Measurements from ENCODE around the gene HIVEP3. TPM values are rescaled to one million over a fixed set of nuclear protein-coding genes. Genes with fewer than 3 reads are reported as not detected.

The HIVEP3 gene
- polyA plus RNA-seq, 1 of the 3 experiments (the other 2 are of a cell fraction), result 6.4 TPM

GRCh38 chr1:41682149-41682548, 236.6 kb downstream of the HIVEP3 start (continued):
- TF ChIP-seq EZH2phosphoT487 (IDR thresholded peaks at IDR 0.05; ENCODE audit: borderline replicate concordance, low read depth) (no peak), FOSL2 (IDR thresholded peaks at IDR 0.05; ENCODE audit: borderline replicate concordance, low read depth) (no peak), PBX3 (IDR thresholded peaks at IDR 0.05) (no peak), MEF2A (IDR thresholded peaks at IDR 0.05; ENCODE audit: borderline replicate concordance, low read depth) (no peak)

- no peak overlapping the region for H3K9ac ChIP-seq
- no peaks in the 10 kb centered on the region for H3K79me2 ChIP-seq (ENCODE audit: insufficient read depth)
- CTCF ChIA-PET, result interaction anchor here (0.9 to 1.5 kb wide), 3 partner anchors 11 to 107 kb away, joined by 4 to 7 read pairs (median 5); no protein-coding TSS in a partner anchor
- H4K20me1 ChIP-seq (ENCODE audit: insufficient read depth), result no peaks in the 10 kb centered on the region
- H3K4me3 ChIP-seq (ENCODE audit: low read depth in 2 of 2, low read length in 1 of 2), result no peak overlapping the region
- no peaks in the 10 kb centered on the region for H3F3A ChIP-seq (replicated peaks; ENCODE audit: insufficient read depth)
- H3K9me3 ChIP-seq, result no peaks in the 10 kb centered on the region
- no peak overlapping the region for H2AFZ ChIP-seq (ENCODE audit: low read depth)
- H3K36me3 ChIP-seq (replicated peaks in 1 of 2; ENCODE audit: control insufficient read depth in 1 of 2, insufficient read depth in 2 of 2, low read length in 1 of 2), result no peaks in the 10 kb centered on the region
- TF ChIP-seq ELF1 (IDR thresholded peaks at IDR 0.05), result no peak
- TF ChIP-seq ZBTB33 (IDR thresholded peaks at IDR 0.05; ENCODE audit: borderline replicate concordance, low read depth), result no peak
- TF ChIP-seq SIN3A (IDR thresholded peaks at IDR 0.05; ENCODE audit: borderline replicate concordance, low read depth, low read length), result no peak
- no peak for TF ChIP-seq USF1 (IDR thresholded peaks at IDR 0.05; ENCODE audit: borderline replicate concordance, low read depth)
- no peak for TF ChIP-seq SMC3 (IDR thresholded peaks at IDR 0.05; ENCODE audit: low read depth, low read length)
- TF ChIP-seq TCF12 (IDR thresholded peaks at IDR 0.05), result no peak
- TF ChIP-seq TEAD4 (IDR thresholded peaks at IDR 0.05; ENCODE audit: borderline replicate concordance, insufficient read depth), result no peak
- TF ChIP-seq GABPA (IDR thresholded peaks at IDR 0.05; ENCODE audit: low read depth), result no peak
- no peak for TF ChIP-seq NFIC (IDR thresholded peaks at IDR 0.05; ENCODE audit: borderline replicate concordance)
- TF ChIP-seq FOXJ3 (CRISPR knock-in tag; IDR thresholded peaks at IDR 0.05), result no peak
- TF ChIP-seq RCOR1 (IDR thresholded peaks at IDR 0.05; ENCODE audit: low read length), result no peak
- TF ChIP-seq FOXM1 (IDR thresholded peaks at IDR 0.05; ENCODE audit: low read depth), result no peak
- no peak for TF ChIP-seq MXI1 (IDR thresholded peaks at IDR 0.05; ENCODE audit: low read depth, low read length)
- H3K4me1 ChIP-seq (ENCODE audit: control insufficient read depth in 1 of 2, insufficient read depth in 2 of 2, low read depth in 1 of 2, low read length in 1 of 2), result peaks cover 10 to 24% of the 10 kb centered on the region in 2 experiments; a peak in 3 of 4 replicates
- H3K4me2 ChIP-seq, result no peak overlapping the region
- no peaks in the 10 kb centered on the region for H3K27me3 ChIP-seq (ENCODE audit: insufficient read depth)
- WGBS (ENCODE audit: low lambda C conversion rate), result 89% methylated on average over 10 of the region's 11 CpGs
- no peak overlapping the region for H3K27ac ChIP-seq (ENCODE audit: low read depth in 2 of 2, low read length in 1 of 2)
- H3K9me2 ChIP-seq, result no peaks in the 10 kb centered on the region
- DNase-seq, result no peak
- POLR2A ChIA-PET, result interaction anchor here (0.9 to 1.2 kb wide), 2 partner anchors 9 to 13 kb away, joined by 3 read pairs; no protein-coding TSS in a partner anchor
Measured at GRCh38 chr1:41681331-41682098, 237.2 kb downstream of the HIVEP3 start.
